Measurements from ENCODE around the gene DDX41. TPM values are rescaled to one million over a fixed set of nuclear protein-coding genes. Genes with fewer than 3 reads are reported as not detected.

The DDX41 gene
- total and polyA plus RNA-seq, 2 donors (not counting 1 experiment from before 2014, with no cell fraction given) = 110 to 168 TPM

DNA sequence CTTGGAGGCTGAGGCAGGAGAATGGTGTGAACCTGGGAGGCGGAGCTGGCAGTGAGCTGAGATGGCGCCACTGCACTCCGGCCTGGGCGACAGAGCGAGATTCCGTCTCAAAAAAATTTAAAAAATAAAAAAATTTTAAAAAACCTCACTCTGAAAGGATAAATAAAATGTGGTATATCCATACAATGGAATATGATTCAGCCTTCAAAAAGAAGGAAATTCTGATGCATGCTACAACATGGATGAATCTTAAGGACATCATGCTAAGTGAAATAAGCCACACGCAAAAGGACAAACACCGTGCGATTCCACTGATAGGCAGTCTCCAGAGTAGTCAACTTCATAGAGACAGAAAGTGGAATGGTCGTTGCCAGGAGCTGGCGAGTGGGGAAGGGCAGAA lies 51.7 kb downstream of the DDX41 start:
- H3K27ac Mint-ChIP-seq = peak overlapping the region; percentile 20
- 96% methylated on average over 5 of the region's 11 CpGs for WGBS (ENCODE audit: insufficient coverage)
- no peaks in the 10 kb centered on the region for H3K79me2 ChIP-seq (ENCODE audit: control insufficient read depth, insufficient read depth, low read length)
- no peak overlapping the region for H3K27ac ChIP-seq (ENCODE audit: low read length in 2 of 2)
- H3K4me2 ChIP-seq (replicated peaks; ENCODE audit: low read depth, low read length, poor library complexity, severe bottlenecking) = no peak overlapping the region
- ATAC-seq (ENCODE audit: low read depth) (no peak), DNase-seq (no peak)
- no peaks in the 10 kb centered on the region for H3K9me3 ChIP-seq (ENCODE audit: control extremely low read depth in 1 of 3, control insufficient read depth in 2 of 3, insufficient read depth in 1 of 3, low read length in 2 of 3)
- H3K9me3 Mint-ChIP-seq (ENCODE audit: insufficient read depth) = peaks cover 2% of the 10 kb centered on the region
- CTCF ChIA-PET = no interaction called here
- H3K27me3 Mint-ChIP-seq = no peaks in the 10 kb centered on the region
- no peak overlapping the region for H3K9ac ChIP-seq (ENCODE audit: low read length)
- H3K4me3 ChIP-seq (ENCODE audit: control extremely low read depth in 1 of 5, extremely low read depth in 1 of 5, insufficient read depth in 1 of 5, low read depth in 2 of 5, low read length in 4 of 5) = no peak overlapping the region
- H4K20me1 ChIP-seq (ENCODE audit: control insufficient read depth, insufficient read depth, low read length, poor library complexity, severe bottlenecking) = no peaks in the 10 kb centered on the region
- no peak overlapping the region for H3K4me3 Mint-ChIP-seq
- TF ChIP-seq, protein P1, sequence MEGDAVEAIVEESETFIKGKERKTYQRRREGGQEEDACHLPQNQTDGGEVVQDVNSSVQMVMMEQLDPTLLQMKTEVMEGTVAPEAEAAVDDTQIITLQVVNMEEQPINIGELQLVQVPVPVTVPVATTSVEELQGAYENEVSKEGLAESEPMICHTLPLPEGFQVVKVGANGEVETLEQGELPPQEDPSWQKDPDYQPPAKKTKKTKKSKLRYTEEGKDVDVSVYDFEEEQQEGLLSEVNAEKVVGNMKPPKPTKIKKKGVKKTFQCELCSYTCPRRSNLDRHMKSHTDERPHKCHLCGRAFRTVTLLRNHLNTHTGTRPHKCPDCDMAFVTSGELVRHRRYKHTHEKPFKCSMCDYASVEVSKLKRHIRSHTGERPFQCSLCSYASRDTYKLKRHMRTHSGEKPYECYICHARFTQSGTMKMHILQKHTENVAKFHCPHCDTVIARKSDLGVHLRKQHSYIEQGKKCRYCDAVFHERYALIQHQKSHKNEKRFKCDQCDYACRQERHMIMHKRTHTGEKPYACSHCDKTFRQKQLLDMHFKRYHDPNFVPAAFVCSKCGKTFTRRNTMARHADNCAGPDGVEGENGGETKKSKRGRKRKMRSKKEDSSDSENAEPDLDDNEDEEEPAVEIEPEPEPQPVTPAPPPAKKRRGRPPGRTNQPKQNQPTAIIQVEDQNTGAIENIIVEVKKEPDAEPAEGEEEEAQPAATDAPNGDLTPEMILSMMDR (IDR thresholded peaks at IDR 0.05) = no peak
- no peaks in the 10 kb centered on the region for H3K4me1 ChIP-seq (ENCODE audit: control insufficient read depth in 2 of 2, insufficient read depth in 2 of 2, low read length in 2 of 2)
- intact Hi-C loops (cut with micrococcal nuclease) = no loop called here
- POLR2A ChIA-PET = no interaction called here
- no peaks in the 10 kb centered on the region for H3K36me3 ChIP-seq (replicated peaks in 1 of 2; ENCODE audit: control extremely low read depth in 1 of 2, control insufficient read depth in 1 of 2, extremely low read depth in 1 of 2, insufficient read depth in 2 of 2, low read length in 1 of 2)
- no peaks in the 10 kb centered on the region for H3K4me1 Mint-ChIP-seq
- no peak overlapping the region for H2AFZ ChIP-seq (ENCODE audit: insufficient read depth, low read depth, low read length, poor library complexity, severe bottlenecking)
- H3K27me3 ChIP-seq (replicated peaks in 1 of 4; ENCODE audit: control extremely low read depth in 1 of 4, control insufficient read depth in 3 of 4, insufficient read depth in 4 of 4, low read length in 3 of 4) = no peaks in the 10 kb centered on the region

DNA sequence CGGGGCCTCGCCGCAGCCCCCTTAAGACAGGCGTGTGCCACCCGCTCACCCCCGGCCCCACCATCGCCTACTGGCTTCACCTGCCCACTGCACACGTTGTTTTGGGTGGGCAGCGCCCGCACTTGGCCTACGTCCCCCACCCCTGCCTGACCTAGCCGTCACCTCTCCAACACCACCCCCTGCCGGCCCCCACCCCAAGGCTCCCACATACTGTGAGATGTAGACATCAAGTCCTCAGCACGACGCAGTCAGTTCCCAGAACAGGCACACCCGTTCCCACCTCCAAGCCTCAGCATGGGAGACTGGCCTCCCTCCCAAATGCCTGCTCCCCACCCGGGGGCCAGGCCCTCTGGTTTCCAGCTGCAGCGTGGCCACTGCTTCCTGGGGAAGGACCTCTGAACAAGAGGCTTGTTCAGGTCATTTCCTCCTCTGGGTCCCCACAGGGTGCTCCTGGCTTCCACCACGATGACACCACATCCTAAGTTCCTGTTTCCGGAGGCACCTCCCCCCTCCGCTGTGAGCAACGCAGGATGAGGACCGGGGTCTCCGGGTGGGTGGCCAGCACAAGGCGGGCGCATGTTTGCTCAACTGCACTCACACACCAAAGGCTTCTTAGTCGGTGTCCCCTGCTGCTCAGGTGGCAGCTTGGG lies 54.6 kb downstream of the DDX41 start:
- peaks cover 2% of the 10 kb centered on the region for H3K9me3 Mint-ChIP-seq (ENCODE audit: insufficient read depth)
- Histone ChIP-seq H3K36me3 (replicated peaks in 1 of 2; ENCODE audit: control extremely low read depth in 1 of 2, control insufficient read depth in 1 of 2, extremely low read depth in 1 of 2, insufficient read depth in 2 of 2, low read length in 1 of 2) (no peaks in the 10 kb centered on the region), H3K79me2 (ENCODE audit: control insufficient read depth, insufficient read depth, low read length) (no peaks in the 10 kb centered on the region), H4K20me1 (ENCODE audit: control insufficient read depth, insufficient read depth, low read length, poor library complexity, severe bottlenecking) (peaks cover under 1% of the 10 kb centered on the region), H3K9ac (ENCODE audit: low read length) (no peak overlapping the region), H3K4me2 (replicated peaks; ENCODE audit: low read depth, low read length, poor library complexity, severe bottlenecking) (no peak overlapping the region), H2AFZ (ENCODE audit: insufficient read depth, low read depth, low read length, poor library complexity, severe bottlenecking) (no peak overlapping the region), H3K27me3 (replicated peaks in 1 of 4; ENCODE audit: control extremely low read depth in 1 of 4, control insufficient read depth in 3 of 4, insufficient read depth in 4 of 4, low read length in 3 of 4) (no peaks in the 10 kb centered on the region), H3K4me1 (ENCODE audit: control insufficient read depth in 2 of 2, insufficient read depth in 2 of 2, low read length in 2 of 2) (peaks cover 0 to 3% of the 10 kb centered on the region in 2 donors), H3K27ac (ENCODE audit: low read length in 2 of 2) (no peak overlapping the region), H3K9me3 (ENCODE audit: control extremely low read depth in 1 of 3, control insufficient read depth in 2 of 3, insufficient read depth in 1 of 3, low read length in 2 of 3) (peaks cover 0 to 3% (median 0%) of the 10 kb centered on the region in 3 donors), H3K4me3 (ENCODE audit: control extremely low read depth in 1 of 5, extremely low read depth in 1 of 5, insufficient read depth in 1 of 5, low read depth in 2 of 5, low read length in 4 of 5) (no peak overlapping the region)
- ATAC-seq (ENCODE audit: low read depth) = no peak
- WGBS (ENCODE audit: insufficient coverage) = 44% methylated on average over 21 of the region's 27 CpGs
- H3K4me3 Mint-ChIP-seq = no peak overlapping the region
- intact Hi-C loops (cut with micrococcal nuclease) = no loop called here
- no peak for TF ChIP-seq EZH2 (IDR thresholded peaks at IDR 0.05; ENCODE audit: borderline replicate concordance, insufficient read depth, low read depth, low read length, poor library complexity, severe bottlenecking)
- TF ChIP-seq, protein P1 (IDR thresholded peaks at IDR 0.05) = no peak
- H3K27me3 Mint-ChIP-seq = no peaks in the 10 kb centered on the region
- POLR2A ChIA-PET = interaction anchor here (0.6 kb wide), 1 partner anchor 118 kb away, joined by 7 read pairs; no protein-coding TSS in a partner anchor
- H3K27ac Mint-ChIP-seq = no peak overlapping the region
- CTCF ChIA-PET = no interaction called here
- no peak for DNase-seq
- H3K4me1 Mint-ChIP-seq = peaks cover 3% of the 10 kb centered on the region

Other genes starting within 250 kb of the DDX41 start
- 38.3 and 39.7 TPM in 2 replicates for gene RAB24, start 213.2 kb downstream of the DDX41 start, total RNA-seq
- 147 and 235 TPM in 2 replicates for gene RAB24, start 213.2 kb downstream of the DDX41 start, polyA plus RNA-seq
- 66.5 and 71.7 TPM in 2 replicates for gene PRELID1, start 213.2 kb downstream of the DDX41 start, total RNA-seq
- gene PRELID1, start 213.2 kb downstream of the DDX41 start, polyA plus RNA-seq = 64.7 and 86.8 TPM in 2 replicates
- 10.8 and 11.5 TPM in 2 replicates for gene MXD3, start 205.1 kb downstream of the DDX41 start, total RNA-seq
- 12.0 and 14.8 TPM in 2 replicates for gene MXD3, start 205.1 kb downstream of the DDX41 start, polyA plus RNA-seq
- 89.4 and 99.4 TPM in 2 replicates for gene LMAN2, start 165.3 kb downstream of the DDX41 start, total RNA-seq
- gene LMAN2, start 165.3 kb downstream of the DDX41 start, polyA plus RNA-seq = 82.8 and 123 TPM in 2 replicates
- 85.8 and 92.6 TPM in 2 replicates for gene RGS14, start 159.0 kb downstream of the DDX41 start, total RNA-seq
- 167 and 184 TPM in 2 replicates for gene RGS14, start 159.0 kb downstream of the DDX41 start, polyA plus RNA-seq
- not detected in 2 replicates for gene SLC34A1, start 132.5 kb downstream of the DDX41 start, total RNA-seq
- 0.06 TPM in 1 of 2 replicates, not detected in the other for gene SLC34A1, start 132.5 kb downstream of the DDX41 start, polyA plus RNA-seq
- not detected in 2 replicates for gene PFN3, start 116.3 kb downstream of the DDX41 start, total RNA-seq
- gene PFN3, start 116.3 kb downstream of the DDX41 start, polyA plus RNA-seq = not detected in 2 replicates
- gene F12, start 107.4 kb downstream of the DDX41 start, total RNA-seq = not detected in 2 replicates
- gene F12, start 107.4 kb downstream of the DDX41 start, polyA plus RNA-seq = 3.1 and 6.5 TPM in 2 replicates
- gene GRK6, start 90.3 kb downstream of the DDX41 start, total RNA-seq = 155 and 165 TPM in 2 replicates
- 150 and 173 TPM in 2 replicates for gene GRK6, start 90.3 kb downstream of the DDX41 start, polyA plus RNA-seq
- 4.8 and 5.6 TPM in 2 replicates for gene PRR7, start 70.1 kb downstream of the DDX41 start, total RNA-seq
- gene PRR7, start 70.1 kb downstream of the DDX41 start, polyA plus RNA-seq = 84.4 and 152 TPM in 2 replicates
- gene DBN1, start 43.3 kb downstream of the DDX41 start, total RNA-seq = 1.4 and 2.4 TPM in 2 replicates
- 1.5 and 1.9 TPM in 2 replicates for gene DBN1, start 43.3 kb downstream of the DDX41 start, polyA plus RNA-seq
- 24.2 and 25.8 TPM in 2 replicates for gene PDLIM7, start 19.4 kb downstream of the DDX41 start, total RNA-seq
- 21.2 and 23.9 TPM in 2 replicates for gene PDLIM7, start 19.4 kb downstream of the DDX41 start, polyA plus RNA-seq
- gene DOK3, start 7.1 kb downstream of the DDX41 start, total RNA-seq = 113 and 115 TPM in 2 replicates
- 78.4 and 103 TPM in 2 replicates for gene DOK3, start 7.1 kb downstream of the DDX41 start, polyA plus RNA-seq
- gene FAM193B, start 37.6 kb upstream of the DDX41 start, total RNA-seq = 227 and 237 TPM in 2 replicates
- 301 and 351 TPM in 2 replicates for gene FAM193B, start 37.6 kb upstream of the DDX41 start, polyA plus RNA-seq
- 63.1 and 67.6 TPM in 2 replicates for gene TMED9, start 75.2 kb upstream of the DDX41 start, total RNA-seq
- gene TMED9, start 75.2 kb upstream of the DDX41 start, polyA plus RNA-seq = 54.7 and 58.8 TPM in 2 replicates
- gene B4GALT7, start 83.2 kb upstream of the DDX41 start, total RNA-seq = 38.9 and 41.8 TPM in 2 replicates
- 27.0 and 32.8 TPM in 2 replicates for gene B4GALT7, start 83.2 kb upstream of the DDX41 start, polyA plus RNA-seq

Measured in B cell (primary cell).